ENCODE data around the gene ATAD3B.
"Not testable (repeated sequence)": the region's sequence is repeated elsewhere in the genome, so short reads cannot be mapped to it uniquely, and the experiment has no call there.

ATAD3B gene

GRCh38 chr1:1482856-1483255, 11.3 kb downstream of the ATAD3B start:
- no peak for DNase-seq

GRCh38 chr1:1483714-1484113, 12.1 kb downstream of the ATAD3B start:
- no peak for DNase-seq

- DNase-seq, result not testable (repeated sequence)
Observed at GRCh38 chr1:1484976-1485750, 13.6 kb downstream of the ATAD3B start.

GRCh38 chr1:1485755-1486317, 14.3 kb downstream of the ATAD3B start:
- DNase-seq, result not testable (repeated sequence)

- no peak for DNase-seq
Observed at GRCh38 chr1:1487701-1488100, 16.1 kb downstream of the ATAD3B start.

GRCh38 chr1:1489231-1489630, 17.7 kb downstream of the ATAD3B start:
- no peak for DNase-seq

- no peak for DNase-seq
Observed at GRCh38 chr1:1489861-1490260, 18.3 kb downstream of the ATAD3B start.

- DNase-seq, result no peak
Observed at GRCh38 chr1:1490633-1491230, 19.2 kb downstream of the ATAD3B start.

- DNase-seq, result no peak
Observed at GRCh38 chr1:1491601-1492000, 20.0 kb downstream of the ATAD3B start.

- DNase-seq, result not testable (repeated sequence)
Observed at GRCh38 chr1:1494311-1494710, 22.7 kb downstream of the ATAD3B start.

- DNase-seq, result not testable (repeated sequence)
Observed at GRCh38 chr1:1495461-1495975, 24.0 kb downstream of the ATAD3B start.

GRCh38 chr1:1504777-1505365, 33.3 kb downstream of the ATAD3B start:
- peak; percentile 62 to 64 for DNase-seq

GRCh38 chr1:1505366-1505798, 33.8 kb downstream of the ATAD3B start:
- DNase-seq, result not testable (repeated sequence)

- not testable (repeated sequence) for DNase-seq
Observed at GRCh38 chr1:1505801-1506200, 34.2 kb downstream of the ATAD3B start.

GRCh38 chr1:1507305-1507704, 35.7 kb downstream of the ATAD3B start:
- no peak for DNase-seq

- not testable (repeated sequence) for DNase-seq
Observed at GRCh38 chr1:1508775-1509464, 37.4 kb downstream of the ATAD3B start.

GRCh38 chr1:1509465-1509850, 37.9 kb downstream of the ATAD3B start:
- DNase-seq, result not testable (repeated sequence)

- no peak for DNase-seq
Observed at GRCh38 chr1:1510912-1511532, 39.5 kb downstream of the ATAD3B start.

- DNase-seq, result peak; percentile 96 to 97
Observed at GRCh38 chr1:1511533-1512285, 40.1 kb downstream of the ATAD3B start, which contains the start of gene ATAD3A. ATAD3A (plus strand) TSS chr1:1512162; CDS start chr1:1512269, 107 bp downstream.

GRCh38 chr1:1512425-1512824, 40.9 kb downstream of the ATAD3B start:
- peak in 1 of 2 donors; percentile 32 for DNase-seq

GRCh38 chr1:1513675-1514074, 42.1 kb downstream of the ATAD3B start:
- DNase-seq, result not testable (repeated sequence)
